Measurements from ENCODE around the gene SMIM44.

GRCh38 chr19:3452171-3452941 is 30.9 kb downstream of the SMIM44 start:
- TF ChIP-seq EZH2phosphoT487 (IDR thresholded peaks at IDR 0.05) (no peak), CTCF (IDR thresholded peaks at IDR 0.05) (no peak)
